GM19025 (cell line): ENCODE measurements around the gene DCUN1D4.

Source experiments
- ATAC-seq: cut with Tn5 transposase; IDR thresholded peaks from one replicate; pipeline ENCODE4 v1.9.1; 2021; ENCODE audit warnings: mild to moderate bottlenecking, low read depth, moderate library complexity; ENCODE audit not compliant: unreplicated experiment

The DCUN1D4 gene

GRCh38 chr4:51842554-51843308, at the start of gene DCUN1D4:
DCUN1D4 (plus strand) TSS chr4:51843153; CDS start chr4:51843243, 90 bp downstream.
- peak; percentile 94 for ATAC-seq

GRCh38 chr4:51820443-51821234, 22.3 kb upstream of the DCUN1D4 start:
- no peak for ATAC-seq

- ATAC-seq = no peak
Measured at GRCh38 chr4:51825341-51825740, 17.6 kb upstream of the DCUN1D4 start.

- ATAC-seq = no peak
Measured at GRCh38 chr4:51830156-51830720, 12.7 kb upstream of the DCUN1D4 start.

GRCh38 chr4:51831133-51831532, 11.8 kb upstream of the DCUN1D4 start:
- peak; percentile 76 for ATAC-seq

- ATAC-seq = no peak
Measured at GRCh38 chr4:51833236-51833635, 9.7 kb upstream of the DCUN1D4 start.

GRCh38 chr4:51835079-51835478, 7.9 kb upstream of the DCUN1D4 start:
- ATAC-seq = no peak

GRCh38 chr4:51835855-51836254, 7.1 kb upstream of the DCUN1D4 start:
- no peak for ATAC-seq

GRCh38 chr4:51836549-51836948, 6.4 kb upstream of the DCUN1D4 start:
- ATAC-seq = no peak

GRCh38 chr4:51840781-51841180, 2.2 kb upstream of the DCUN1D4 start:
- ATAC-seq = no peak

- ATAC-seq = no peak
Measured at GRCh38 chr4:51842167-51842553, 793 bp upstream of the DCUN1D4 start.

- ATAC-seq = peak; percentile 24
Measured at GRCh38 chr4:51843309-51844152, 578 bp downstream of the DCUN1D4 start.

- peak; percentile 28 for ATAC-seq
Measured at GRCh38 chr4:51844153-51845054, 1.5 kb downstream of the DCUN1D4 start.

- no peak for ATAC-seq
Measured at GRCh38 chr4:51845055-51845426, 2.1 kb downstream of the DCUN1D4 start.

GRCh38 chr4:51845711-51846110, 2.8 kb downstream of the DCUN1D4 start:
- ATAC-seq = no peak

- no peak for ATAC-seq
Measured at GRCh38 chr4:51849430-51849829, 6.5 kb downstream of the DCUN1D4 start.

- no peak for ATAC-seq
Measured at GRCh38 chr4:51850294-51850693, 7.3 kb downstream of the DCUN1D4 start.

- no peak for ATAC-seq
Measured at GRCh38 chr4:51851090-51851936, 8.4 kb downstream of the DCUN1D4 start.

- ATAC-seq = no peak
Measured at GRCh38 chr4:51851937-51852290, 9.0 kb downstream of the DCUN1D4 start.
